Psoas muscle (tissue), 8 donors: ENCODE data around the gene NFATC1. TPM values are rescaled to one million over a fixed set of nuclear protein-coding genes. Genes with fewer than 3 reads are reported as not detected.

Source experiments
- ATAC-seq, 4 donors: fragments of 200-7000 bp; cut with Tn5 transposase; one replicate each; pipeline ENCODE4 v1.9.1; 2020; ENCODE audit warnings: moderate library complexity in 3 of 4, mild to moderate bottlenecking in 2 of 4
- DNase-seq, 2 donors: peaks; one replicate each; pipeline ENCODE4 v3.0.0-alpha.2; 2020
- H3K27ac ChIP-seq: fragments of 200-600 bp; one replicate; pipeline ENCODE4 v1.8.0; 2022
- H3K27me3 ChIP-seq, 3 donors: fragments of 200-600 bp in 1 of 3; one replicate each; pipeline versions ENCODE4 v1.6.1 to v1.8.0; 2013 to 2022; ENCODE audit warnings: low read length in 2 of 3, mild to moderate bottlenecking in 2 of 3, moderate library complexity in 1 of 3; ENCODE audit not compliant: insufficient read depth in 3 of 3
- H3K36me3 ChIP-seq, 2 donors: fragments of 200-600 bp in 1 of 2; one replicate each; pipeline versions ENCODE4 v1.6.1 to v1.8.0; 2013 to 2022; ENCODE audit warnings: low read depth in 1 of 2, mild to moderate bottlenecking in 1 of 2, moderate library complexity in 1 of 2; ENCODE audit not compliant: insufficient read depth in 1 of 2
- H3K4me1 ChIP-seq: fragments of 200-600 bp; one replicate; pipeline ENCODE4 v1.8.0; 2022
- H3K4me3 ChIP-seq: fragments of 200-600 bp; one replicate; pipeline ENCODE4 v1.8.0; 2022; ENCODE audit warnings: mild to moderate bottlenecking
- H3K9me3 ChIP-seq: fragments of 200-600 bp; one replicate; pipeline ENCODE4 v1.8.0; 2022
- CTCF ChIP-seq: fragments of 200-600 bp; IDR thresholded peaks from one replicate; pipeline ENCODE4 v1.8.0; 2022; ENCODE audit warnings: antibody characterized with exemption
- WGBS, 3 donors: extraction: QIAGEN DNeasy Blood & Tissue Kit; methylation state at CpG; one replicate each; pipeline versions ENCODE4 v1.1.6 to v1.1.7; 2013; 5-methylcytosine and 5-hydroxymethylcytosine counted together
- intact Hi-C, 2 donors: fragments of 100-400 bp; cut with DNase I; formaldehyde crosslinking; loops; one replicate each; pipeline versions ENCODE4 v1.11.0 to v1.14.2; 2022
- long read RNA-seq, 2 donors: library from polyadenylated mRNA; unstranded; transcript quantifications; one replicate each; pipeline ENCODE4 v2.0.0, GENCODE V29; 2021
- polyA plus RNA-seq, 3 donors: library from polyadenylated mRNA; stranded (reverse); fragments of 200-250 nt; gene quantifications; one replicate each; pipeline ENCODE4 v1.2.3, GENCODE V29; 2013
- total RNA-seq, 4 donors: library from RNA; stranded (reverse); fragmentation: NEBNext Ultra II Directional in 2 of 4; extraction: Animal tissue kit (Norgen Biotek cat#: 25700) in 2 of 4; gene quantifications; one replicate each; pipeline versions ENCODE4 v1.2.1 to v1.2.4, GENCODE V29; 2021 to 2023
- donor health status: healthy with polysubstance abuse.
- donor health status: DM: no; HTN: no; CAD: no; lungs with moderate emphysema.
- donor health status: Bipolar disorder and iron deficiency.
- donor health status: healthy.
- donor health status: DM: yes; HTN: yes; CAD: no.
- donor health status: DM: no; HTN: no; CAD: no.
- donor health status: DM: no; HTN: no; CAD: no.
- donor health status: DM: yes; HTN: yes; CAD: no.

Gene NFATC1
- total RNA-seq (10 to 100 TPM; 21.0 to 28.7 (median 24.2) TPM), polyA plus RNA-seq (10 to 100 TPM in 2 of 3 donors, 1 to 10 TPM in 1; 3.0 to 20.8 (median 15.4) TPM)
- long read RNA-seq, donor 1, full-length matches to known transcripts: 6 of 28 reads
- long read RNA-seq, donor 1, partial matches to known transcripts: 21 of 28 reads
- long read RNA-seq, donor 1, other reads (novel, unspliced or antisense): 1 of 28 reads
- long read RNA-seq, donor 2, full-length matches to known transcripts: 5 of 68 reads
- long read RNA-seq, donor 2, partial matches to known transcripts: 60 of 68 reads
- long read RNA-seq, donor 2, other reads (novel, unspliced or antisense): 3 of 68 reads

GRCh38 chr18:79395761-79396404 lies at the start of gene NFATC1:
Gene NFATC1, plus strand, starts transcription at chr18:79395930. Its CDS starts 295 bp downstream, at chr18:79396225.
- Histone ChIP-seq H3K27me3 (no peaks in the 10 kb centered on the region), H3K36me3 (no peaks in the 10 kb centered on the region), H3K9me3 (no peaks in the 10 kb centered on the region), H3K4me1 (peaks cover 21% of the 10 kb centered on the region), H3K27ac (peak within 1 kb of the TSS; percentile 93), H3K4me3 (peak within 1 kb of the TSS; percentile 75)
- WGBS, 3 donors: 0 to 1% (median 0%) methylated on average over 23 to 89 of the region's 91 CpGs
- ATAC-seq: peak; percentile 25 to 57 (median 42)
- DNase-seq: peak; percentile 78 to 90
- intact Hi-C loops: loop anchor here in 1 of 2 donors (10.0 kb wide), 1 partner anchor 639 kb away; the partner anchor contains the start of gene RBFA
- TF ChIP-seq CTCF: no peak

- Histone ChIP-seq H3K9me3 (no peaks in the 10 kb centered on the region), H3K4me1 (no peaks in the 10 kb centered on the region), H3K27me3 (no peaks in the 10 kb centered on the region), H3K36me3 (peaks cover 3 to 87% of the 10 kb centered on the region in 2 donors), H3K27ac (no peak overlapping the region), H3K4me3 (no peak overlapping the region)
- 93 to 97% (median 96%) methylated on average over 26 of the region's 26 CpGs for WGBS, 3 donors
- no peak for ATAC-seq
- intact Hi-C loops: no loop called here
- no peak for TF ChIP-seq CTCF
- no peak for DNase-seq
Measured at GRCh38 chr18:79345981-79346380, 49.7 kb upstream of the NFATC1 start.

GRCh38 chr18:79348066-79348465 lies 47.7 kb upstream of the NFATC1 start:
- Histone ChIP-seq H3K4me3 (no peak overlapping the region), H3K27ac (no peak overlapping the region), H3K4me1 (no peaks in the 10 kb centered on the region), H3K9me3 (no peaks in the 10 kb centered on the region), H3K27me3 (no peaks in the 10 kb centered on the region), H3K36me3 (peaks cover 3 to 94% of the 10 kb centered on the region in 2 donors)
- 86 to 92% (median 87%) methylated on average over 5 of the region's 5 CpGs for WGBS, 3 donors
- DNase-seq: no peak
- no peak for TF ChIP-seq CTCF
- intact Hi-C loops: no loop called here
- ATAC-seq: no peak

GRCh38 chr18:79352432-79352831 lies 43.3 kb upstream of the NFATC1 start:
- intact Hi-C loops: no loop called here
- Histone ChIP-seq H3K27ac (no peak overlapping the region), H3K36me3 (peaks cover 0 to 67% of the 10 kb centered on the region in 2 donors), H3K9me3 (no peaks in the 10 kb centered on the region), H3K4me1 (no peaks in the 10 kb centered on the region), H3K4me3 (no peak overlapping the region), H3K27me3 (no peaks in the 10 kb centered on the region)
- WGBS, 3 donors: 72 to 82% (median 76%) methylated on average over 6 of the region's 6 CpGs
- no peak for TF ChIP-seq CTCF
- DNase-seq (no peak), ATAC-seq (no peak)
